Activated naive CD8-positive, alpha-beta T cell (primary cell): ENCODE results near the gene HSPB7.
"Not testable (repeated sequence)": the region's sequence is repeated elsewhere in the genome, so short reads cannot be mapped to it uniquely, and the experiment has no call there.

Source experiments
- H3K27ac Mint-ChIP-seq: one replicate; pipeline ENCODE4 v1.8.0; 2021; ENCODE audit warnings: mixed read lengths
- H3K27me3 Mint-ChIP-seq: one replicate; pipeline ENCODE4 v1.8.0; 2021; ENCODE audit warnings: mixed read lengths
- H3K36me3 Mint-ChIP-seq: one replicate; pipeline ENCODE4 v1.8.0; 2021; ENCODE audit warnings: mixed read lengths
- H3K4me1 Mint-ChIP-seq: one replicate; pipeline ENCODE4 v1.8.0; 2021; ENCODE audit warnings: low read depth, mixed read lengths
- H3K4me3 Mint-ChIP-seq: one replicate; pipeline ENCODE4 v1.8.0; 2021; ENCODE audit warnings: mild to moderate bottlenecking, mixed read lengths
- H3K9me3 Mint-ChIP-seq: one replicate; pipeline ENCODE4 v1.8.0; 2021; ENCODE audit warnings: low read depth, mixed read lengths

Gene HSPB7

DNA sequence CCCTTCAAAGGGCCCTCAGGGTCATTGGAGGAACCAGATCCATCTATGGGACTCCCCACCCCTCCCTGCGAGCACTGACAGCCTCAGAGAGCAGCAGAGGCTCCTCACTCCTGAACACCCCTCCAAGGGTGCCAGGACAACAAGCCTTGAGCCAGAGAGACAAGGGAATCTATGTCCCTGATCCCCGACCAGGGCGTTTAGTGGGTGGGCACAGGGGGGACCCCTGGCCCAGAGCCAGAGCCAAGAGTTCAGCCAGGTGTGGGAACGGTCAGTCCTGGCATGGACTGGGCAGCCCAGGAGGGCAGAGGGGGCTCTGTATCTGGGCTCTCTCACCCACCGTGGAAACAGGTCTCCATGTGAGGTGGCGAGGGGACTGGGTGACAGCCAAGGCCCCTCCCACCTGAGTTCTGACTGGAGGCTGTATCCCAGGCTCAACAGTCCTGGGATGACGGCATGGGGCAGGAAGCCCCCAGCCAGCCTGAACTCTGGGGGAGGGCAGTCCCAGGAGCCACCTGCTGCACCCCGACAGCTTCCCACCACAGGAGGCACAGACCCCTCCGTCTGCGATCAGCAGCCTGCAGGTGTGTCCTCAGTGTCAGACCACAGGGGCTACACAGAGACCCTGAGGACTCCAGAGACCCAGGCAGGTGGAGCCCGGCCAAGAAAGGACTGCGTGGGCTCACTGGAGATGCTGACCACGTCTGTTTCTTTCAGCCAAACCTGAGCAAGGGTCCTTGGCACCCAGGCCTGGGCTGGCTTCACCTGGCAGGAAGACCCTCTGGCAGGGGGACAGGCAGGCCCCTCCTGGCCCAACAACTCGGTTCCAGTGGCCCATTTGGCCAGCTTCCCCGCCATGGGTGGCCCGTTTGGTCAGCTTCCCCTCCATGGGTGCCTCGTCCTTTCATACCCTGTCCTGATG is 25.0 kb downstream of the HSPB7 start:
- no peaks in the 10 kb centered on the region for H3K9me3 Mint-ChIP-seq
- H3K27me3 Mint-ChIP-seq: no peaks in the 10 kb centered on the region
- no peak overlapping the region for H3K27ac Mint-ChIP-seq
- no peaks in the 10 kb centered on the region for H3K36me3 Mint-ChIP-seq
- no peaks in the 10 kb centered on the region for H3K4me1 Mint-ChIP-seq
- H3K4me3 Mint-ChIP-seq: no peak overlapping the region

DNA sequence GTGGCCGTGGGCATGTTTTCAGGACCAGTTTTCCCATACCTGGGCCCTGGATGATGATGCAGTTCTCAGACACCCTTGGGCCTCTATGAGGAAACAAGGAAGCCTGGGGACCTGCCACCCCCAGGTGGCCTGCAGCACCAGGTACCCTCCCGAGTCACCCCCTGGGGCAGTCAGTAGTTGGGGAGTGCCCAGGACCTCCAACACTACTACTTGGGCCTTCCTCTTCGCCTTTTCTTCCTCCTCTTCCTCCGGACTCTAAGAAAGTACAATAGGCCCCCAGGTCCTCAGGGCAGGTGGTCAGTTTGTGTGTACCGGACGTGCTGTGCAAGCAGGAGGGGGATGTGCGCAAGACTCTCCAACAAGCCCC is 25.7 kb downstream of the HSPB7 start:
- Mint-ChIP-seq H3K27ac (peak overlapping the region; percentile 16), H3K9me3 (no peaks in the 10 kb centered on the region), H3K36me3 (no peaks in the 10 kb centered on the region), H3K4me3 (no peak overlapping the region), H3K27me3 (no peaks in the 10 kb centered on the region), H3K4me1 (no peaks in the 10 kb centered on the region)

DNA sequence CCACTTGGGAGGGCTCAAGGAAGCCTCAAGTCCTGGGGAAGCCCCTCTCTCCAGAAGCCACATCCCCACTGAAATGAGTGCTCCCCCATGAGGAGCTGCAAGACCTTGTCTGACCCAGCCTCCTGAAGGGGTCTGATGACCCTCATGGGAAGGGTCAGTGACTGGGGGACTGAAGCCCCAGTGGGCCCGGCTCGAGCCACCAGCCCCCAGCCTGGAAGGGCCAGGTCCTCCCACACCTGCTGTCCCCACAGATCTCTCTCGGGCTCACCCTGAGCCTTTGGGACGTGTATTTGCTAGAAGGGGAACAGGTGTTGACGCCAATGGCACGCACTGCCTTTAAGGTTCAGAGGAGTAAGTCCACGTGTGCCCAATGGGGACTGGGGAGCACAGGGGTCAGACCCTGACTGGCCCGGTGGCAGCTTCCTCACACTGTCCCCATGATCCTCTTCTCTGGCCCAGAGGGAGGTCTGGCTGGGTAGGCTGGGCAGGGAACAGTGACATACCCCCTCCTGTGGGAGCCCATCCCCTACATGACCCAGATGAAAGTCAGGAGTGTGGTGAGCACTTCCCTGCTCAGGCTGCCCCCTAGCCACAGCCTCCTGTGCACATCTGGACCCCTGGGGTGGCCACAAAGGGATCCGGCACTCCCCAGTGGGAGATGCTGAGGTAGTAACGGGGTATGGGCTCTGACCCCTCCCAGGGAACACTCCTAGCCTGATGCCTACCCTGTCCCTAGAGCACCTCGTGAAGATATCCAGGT is 26.2 kb downstream of the HSPB7 start:
- Mint-ChIP-seq H3K27ac (no peak overlapping the region), H3K4me3 (no peak overlapping the region), H3K27me3 (no peaks in the 10 kb centered on the region)

DNA sequence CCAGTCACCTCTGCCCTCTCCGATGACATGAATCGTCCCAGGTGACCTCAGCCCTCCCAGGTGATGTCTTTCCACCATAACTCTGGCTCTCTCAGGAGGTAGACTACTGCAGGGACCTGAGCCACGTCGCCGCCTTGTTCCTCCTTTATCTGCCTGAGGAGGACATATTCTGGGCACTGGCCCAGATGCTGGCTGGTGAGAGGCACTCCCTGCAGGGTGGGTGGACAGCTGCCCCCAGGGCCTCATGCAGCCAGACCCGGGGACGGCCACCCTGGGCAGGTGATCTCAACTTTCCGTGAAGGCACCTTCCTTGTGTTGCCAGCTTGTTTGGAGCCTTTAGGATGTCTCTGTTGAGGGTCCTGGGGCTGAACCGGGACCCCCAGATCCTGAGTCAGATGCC is 28.1 kb downstream of the HSPB7 start:
- no peak overlapping the region for H3K27ac Mint-ChIP-seq
- no peaks in the 10 kb centered on the region for H3K36me3 Mint-ChIP-seq
- no peaks in the 10 kb centered on the region for H3K9me3 Mint-ChIP-seq
- no peaks in the 10 kb centered on the region for H3K27me3 Mint-ChIP-seq
- H3K4me1 Mint-ChIP-seq: peaks cover 7% of the 10 kb centered on the region
- no peak overlapping the region for H3K4me3 Mint-ChIP-seq

More for the DNA sequence above, 26.2 kb downstream of the HSPB7 start:
- H3K36me3 Mint-ChIP-seq: no peaks in the 10 kb centered on the region
- no peaks in the 10 kb centered on the region for H3K9me3 Mint-ChIP-seq
- no peaks in the 10 kb centered on the region for H3K4me1 Mint-ChIP-seq

DNA sequence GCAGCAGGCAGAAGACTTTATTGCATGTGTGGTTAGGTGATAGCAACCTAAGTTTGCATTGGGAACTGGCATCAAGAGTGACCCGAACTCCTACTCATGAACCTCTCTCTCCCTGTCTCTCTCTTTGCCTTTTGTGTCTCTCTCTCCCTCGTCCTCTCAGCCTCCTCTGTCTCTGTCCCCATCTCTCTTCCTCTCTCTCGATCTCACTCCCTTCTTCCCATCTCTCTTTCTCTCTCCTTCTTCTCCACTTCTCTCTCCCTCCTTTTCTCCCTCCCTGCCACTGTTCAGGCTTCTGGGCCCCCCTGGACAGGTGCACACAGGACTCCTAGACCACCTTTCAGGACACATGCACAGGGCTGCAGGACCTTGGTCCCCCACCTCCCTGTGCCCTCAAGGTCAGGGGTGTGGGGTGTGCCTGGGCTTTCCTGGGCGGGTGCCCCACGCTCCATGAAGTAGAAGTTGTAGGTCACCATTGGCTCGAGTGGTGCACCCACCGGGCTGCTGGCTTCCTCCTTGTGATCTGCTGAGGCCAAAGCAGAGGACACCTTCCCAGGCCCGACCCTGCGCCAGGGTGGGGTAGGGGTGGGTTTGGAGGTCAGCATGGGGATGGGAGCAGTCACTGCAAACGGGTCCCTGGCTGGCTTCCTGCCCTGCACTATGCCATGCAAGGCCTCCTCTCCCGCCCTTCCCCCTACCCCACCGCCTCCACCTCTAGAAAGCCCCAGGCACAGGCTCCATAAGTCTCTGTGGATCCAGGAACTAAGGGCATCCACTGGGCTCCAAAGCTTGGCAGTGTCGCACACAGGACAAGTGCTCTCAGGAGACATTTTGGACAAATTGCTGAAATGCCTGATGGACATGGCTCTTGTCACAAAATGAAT is 28.7 kb downstream of the HSPB7 start:
- Mint-ChIP-seq H3K9me3 (no peaks in the 10 kb centered on the region), H3K4me3 (no peak overlapping the region), H3K27me3 (no peaks in the 10 kb centered on the region), H3K36me3 (no peaks in the 10 kb centered on the region), H3K27ac (no peak overlapping the region), H3K4me1 (peaks cover 7% of the 10 kb centered on the region)

DNA sequence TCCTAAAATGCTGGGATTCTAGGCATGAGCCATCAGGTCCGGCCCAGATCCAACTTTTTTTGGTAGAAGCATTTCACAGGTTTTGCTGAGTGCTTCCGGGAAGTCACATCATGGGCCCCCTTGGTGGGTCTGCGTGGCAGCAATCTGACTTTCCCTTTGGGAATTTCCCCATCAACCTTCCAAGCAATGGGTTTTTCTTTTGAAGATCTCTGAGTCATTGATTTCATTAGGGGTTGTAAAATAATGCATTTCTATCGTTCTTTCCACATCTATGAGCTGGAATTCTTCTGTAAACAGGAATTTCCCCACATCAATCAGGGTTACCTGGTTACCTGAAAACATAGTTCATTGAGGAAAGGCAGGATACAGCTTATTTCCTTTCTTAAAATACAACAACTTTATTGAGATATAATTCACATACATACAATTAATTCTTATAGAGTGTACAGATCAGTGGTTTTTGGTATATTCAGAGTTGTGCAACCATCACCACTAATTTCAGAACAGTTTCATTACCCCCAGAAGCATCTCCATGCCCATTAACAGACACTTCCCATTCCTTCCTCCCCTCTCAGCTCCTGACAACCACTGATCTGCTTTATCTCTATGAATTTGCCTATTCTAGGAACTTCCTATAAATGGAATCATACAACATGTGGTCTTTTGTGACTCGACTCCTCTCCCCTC is 32.1 kb downstream of the HSPB7 start:
- H3K27me3 Mint-ChIP-seq: no peaks in the 10 kb centered on the region
- no peaks in the 10 kb centered on the region for H3K36me3 Mint-ChIP-seq
- H3K4me3 Mint-ChIP-seq: no peak overlapping the region
- H3K9me3 Mint-ChIP-seq: no peaks in the 10 kb centered on the region
- H3K4me1 Mint-ChIP-seq: peaks cover 15% of the 10 kb centered on the region
- H3K27ac Mint-ChIP-seq: peak overlapping the region; percentile 12

DNA sequence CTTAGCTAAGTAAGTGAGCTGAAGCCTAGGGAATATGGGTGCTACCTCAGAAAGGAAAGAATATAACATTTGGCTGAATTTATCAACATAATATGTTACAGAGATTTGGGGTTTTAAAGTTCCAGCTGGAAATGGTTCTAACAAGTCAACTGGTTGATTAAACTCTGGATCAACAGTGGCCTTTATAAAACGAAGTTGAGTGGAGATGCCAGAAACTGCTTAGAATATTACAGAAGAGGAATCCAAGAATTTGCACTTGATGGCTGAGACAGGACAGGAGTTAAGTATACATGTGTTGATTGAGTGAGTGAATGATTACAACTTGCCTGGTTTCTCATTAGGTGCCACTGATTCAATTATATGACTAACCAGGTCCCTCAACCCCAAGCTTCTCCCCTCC is 34.6 kb downstream of the HSPB7 start:
- Mint-ChIP-seq H3K27ac (no peak overlapping the region), H3K27me3 (no peaks in the 10 kb centered on the region), H3K4me1 (peaks cover 15% of the 10 kb centered on the region), H3K9me3 (no peaks in the 10 kb centered on the region), H3K36me3 (no peaks in the 10 kb centered on the region), H3K4me3 (no peak overlapping the region)

DNA sequence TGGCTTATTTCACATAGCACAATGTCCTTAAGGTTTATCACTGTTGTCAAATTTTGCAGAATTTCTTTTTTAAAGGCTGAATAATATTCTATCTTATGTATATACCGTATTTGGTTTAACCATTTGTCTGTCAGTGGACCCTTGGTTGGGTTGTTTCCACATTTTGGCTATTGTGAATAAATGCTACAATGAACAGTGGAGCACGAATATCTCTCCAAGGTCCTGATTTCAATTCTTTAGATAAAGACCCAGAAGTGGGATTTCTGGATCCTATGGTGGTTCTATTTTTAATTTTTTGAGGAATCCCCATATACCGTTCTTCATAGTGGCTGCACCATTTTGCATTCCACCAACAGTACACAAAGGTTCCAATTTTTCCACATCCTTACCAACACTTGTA is 36.2 kb downstream of the HSPB7 start:
- no peaks in the 10 kb centered on the region for H3K36me3 Mint-ChIP-seq
- H3K4me3 Mint-ChIP-seq: no peak overlapping the region
- no peak overlapping the region for H3K27ac Mint-ChIP-seq
- H3K9me3 Mint-ChIP-seq: no peaks in the 10 kb centered on the region
- H3K27me3 Mint-ChIP-seq: no peaks in the 10 kb centered on the region
- H3K4me1 Mint-ChIP-seq: peaks cover 18% of the 10 kb centered on the region

DNA sequence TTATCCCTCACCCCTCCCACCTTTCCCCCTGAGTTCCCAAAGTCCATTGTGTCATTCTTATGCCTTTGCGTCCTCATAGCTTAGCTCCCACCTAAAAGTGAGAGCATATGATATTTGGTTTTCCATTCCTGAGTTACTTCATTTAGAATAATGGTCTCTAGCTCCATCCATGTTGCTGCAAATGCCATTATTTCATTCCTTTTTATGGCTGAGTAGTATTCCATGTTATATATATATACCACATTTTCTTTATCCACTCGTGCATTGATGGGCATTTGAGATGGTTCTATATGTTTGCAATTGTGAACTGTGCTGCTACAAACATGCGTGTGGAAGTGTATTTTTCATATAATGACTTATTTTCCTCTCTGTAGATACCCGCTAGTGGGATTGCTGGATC is 39.9 kb downstream of the HSPB7 start:
- H3K4me1 Mint-ChIP-seq: peaks cover 31% of the 10 kb centered on the region

DNA sequence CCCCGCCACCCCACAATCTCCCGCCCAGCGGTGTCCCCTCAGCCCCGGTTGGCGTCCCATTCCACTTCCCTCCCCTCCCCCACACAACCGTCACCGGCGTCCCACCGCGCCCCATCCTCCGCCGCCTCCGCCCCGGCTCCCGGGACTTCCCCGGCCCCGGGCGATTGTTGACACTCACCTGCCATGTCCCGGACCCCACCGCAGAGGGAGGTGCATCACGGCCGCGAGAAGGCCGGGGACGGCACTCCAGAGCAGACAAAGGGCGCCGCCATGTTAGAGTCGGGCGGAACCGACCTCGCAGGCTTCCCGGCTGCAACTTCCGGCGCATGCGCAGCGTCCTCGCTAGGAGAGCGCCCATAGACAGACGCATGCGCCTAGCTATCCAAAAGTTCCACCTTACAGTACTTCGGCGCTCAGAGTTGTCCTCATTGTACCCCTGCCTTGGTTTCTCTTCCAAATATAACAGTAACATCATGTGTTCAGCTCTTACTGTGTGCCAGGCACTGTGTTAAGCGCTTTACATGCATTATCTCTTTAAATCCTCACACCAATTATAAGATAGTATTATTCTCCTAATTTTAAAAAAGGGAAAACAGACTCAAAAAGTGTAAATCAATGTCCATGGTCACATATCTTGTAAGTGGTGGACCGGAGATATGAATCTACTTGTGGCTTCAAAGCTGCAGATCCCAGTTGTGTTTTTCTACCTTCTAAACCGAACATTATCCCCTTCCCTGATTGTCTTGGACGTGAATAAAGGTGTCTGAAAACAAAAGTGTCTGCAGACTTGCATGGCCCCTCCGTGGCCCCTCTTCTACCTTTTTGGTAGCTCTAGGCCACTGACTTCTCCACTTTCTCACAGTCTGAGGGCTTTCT is 41.8 kb downstream of the HSPB7 start, which contains the start of gene ZBTB17:
ZBTB17 (minus strand) TSS at position 297 of the 876 bp plus-strand sequence. CDS start 27,606 bp downstream, outside the sequence.
- peaks cover 44% of the 10 kb centered on the region for H3K4me1 Mint-ChIP-seq
- H3K9me3 Mint-ChIP-seq: no peaks in the 10 kb centered on the region
- no peaks in the 10 kb centered on the region for H3K27me3 Mint-ChIP-seq
- peaks cover 13% of the 10 kb centered on the region for H3K36me3 Mint-ChIP-seq
- peak within 1 kb of the TSS; percentile 95 for H3K27ac Mint-ChIP-seq
- H3K4me3 Mint-ChIP-seq: peak within 1 kb of the TSS; percentile 92

More for the DNA sequence above, 39.9 kb downstream of the HSPB7 start:
- not testable (repeated sequence) for H3K9me3 Mint-ChIP-seq, H3K36me3 Mint-ChIP-seq, H3K27me3 Mint-ChIP-seq
- Mint-ChIP-seq H3K4me3 (peak overlapping the region; percentile 46), H3K27ac (peak overlapping the region; percentile 34)

DNA sequence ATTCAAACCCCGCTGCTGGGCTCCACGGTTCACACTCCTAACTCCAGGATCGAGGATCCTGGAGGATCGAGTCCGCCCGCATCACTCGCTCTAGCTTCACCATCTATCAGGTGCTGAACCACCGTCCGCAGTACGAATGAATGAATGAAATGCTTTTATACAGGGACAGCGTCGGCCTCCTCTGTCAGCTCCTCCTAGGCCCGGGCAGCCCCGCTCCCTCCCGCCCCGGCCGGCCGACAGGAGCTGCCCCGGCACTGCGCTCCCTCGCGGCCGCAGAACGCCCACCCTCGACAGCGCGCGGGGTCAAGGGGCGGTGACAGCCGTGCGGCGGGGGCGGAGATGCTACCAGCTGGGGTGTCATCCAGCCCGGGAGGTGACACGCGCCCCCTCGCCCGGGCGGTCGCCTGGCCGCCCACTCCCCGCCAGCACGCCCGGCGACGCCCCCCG is 42.5 kb downstream of the HSPB7 start:
- Mint-ChIP-seq H3K27ac (peak overlapping the region; percentile 95), H3K27me3 (no peaks in the 10 kb centered on the region), H3K9me3 (no peaks in the 10 kb centered on the region), H3K36me3 (peaks cover 18% of the 10 kb centered on the region), H3K4me1 (peaks cover 51% of the 10 kb centered on the region), H3K4me3 (peak overlapping the region; percentile 92)

DNA sequence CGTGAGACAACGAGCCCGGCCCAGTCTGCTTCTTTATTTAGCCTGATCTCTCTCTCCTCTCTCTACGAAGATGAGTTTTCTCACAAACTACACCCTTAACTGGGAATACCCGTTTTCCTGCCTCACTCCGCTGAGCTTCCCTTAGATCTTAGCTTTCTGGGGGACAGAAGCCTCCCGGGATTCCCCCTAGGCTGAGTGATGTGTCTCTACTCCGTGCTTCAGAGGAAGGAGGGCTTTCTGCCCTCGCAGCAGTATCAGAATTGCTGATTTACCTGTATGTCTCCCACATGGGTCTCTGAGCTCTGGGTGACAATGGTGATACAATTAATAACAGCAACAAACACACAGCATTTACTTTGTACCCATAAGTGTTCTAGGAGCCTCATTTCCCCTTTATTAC is 43.0 kb downstream of the HSPB7 start:
- peaks cover 54% of the 10 kb centered on the region for H3K4me1 Mint-ChIP-seq

DNA sequence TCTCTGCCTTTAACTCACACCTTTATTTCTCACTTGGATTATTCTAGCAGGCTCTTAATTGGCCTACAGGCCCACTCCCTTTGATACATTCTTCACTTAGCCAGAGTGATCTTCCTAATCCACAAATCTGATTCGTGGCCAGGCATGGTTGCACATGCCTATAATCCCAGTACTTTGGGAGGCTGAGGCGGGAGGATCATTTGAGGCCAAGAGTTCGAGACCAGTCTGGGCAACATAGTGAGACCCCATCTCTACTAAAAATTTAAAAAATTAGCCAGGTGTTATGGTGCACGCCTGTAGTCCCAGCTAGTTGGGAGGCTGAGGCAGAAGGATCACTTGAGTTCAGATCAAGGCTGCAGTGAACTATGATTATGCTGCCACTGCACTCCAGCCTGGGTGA is 44.1 kb downstream of the HSPB7 start:
- H3K27ac Mint-ChIP-seq: peak overlapping the region; percentile 67
- H3K27me3 Mint-ChIP-seq: no peaks in the 10 kb centered on the region
- H3K4me3 Mint-ChIP-seq: peak overlapping the region; percentile 38

More for the DNA sequence above, 43.0 kb downstream of the HSPB7 start:
- Mint-ChIP-seq H3K27me3 (no peaks in the 10 kb centered on the region), H3K9me3 (no peaks in the 10 kb centered on the region), H3K4me3 (peak overlapping the region; percentile 92), H3K27ac (peak overlapping the region; percentile 95), H3K36me3 (peaks cover 21% of the 10 kb centered on the region)

More for the DNA sequence above, 44.1 kb downstream of the HSPB7 start:
- Mint-ChIP-seq H3K4me1 (peaks cover 55% of the 10 kb centered on the region), H3K9me3 (no peaks in the 10 kb centered on the region), H3K36me3 (peaks cover 22% of the 10 kb centered on the region)
